ENCODE data around the gene KRT2. TPM values are rescaled to one million over a fixed set of nuclear protein-coding genes. Genes with fewer than 3 reads are reported as not detected.

KRT2 gene
- total RNA-seq, 1 experiment from 2014 or later, result not detected

DNA sequence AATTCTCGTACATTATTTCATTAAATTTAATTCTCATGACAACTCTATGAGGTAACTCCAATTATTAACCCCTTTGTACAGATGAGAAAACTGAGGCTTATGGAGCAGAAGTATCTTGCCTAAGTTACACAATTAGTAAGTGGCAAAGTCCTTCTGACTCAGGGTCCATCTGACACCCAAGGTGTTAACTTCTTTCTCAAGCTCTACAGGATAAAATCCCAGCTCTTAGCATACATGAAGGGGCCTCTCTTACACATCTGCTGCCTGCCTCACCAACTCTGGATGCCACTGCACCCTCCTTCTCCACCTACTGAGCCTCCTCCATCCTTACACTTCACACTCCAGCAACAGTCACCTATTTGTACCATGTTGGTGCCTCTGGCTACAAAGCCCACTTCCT lies 46.5 kb downstream of the KRT2 start:
- TF ChIP-seq, protein P1, sequence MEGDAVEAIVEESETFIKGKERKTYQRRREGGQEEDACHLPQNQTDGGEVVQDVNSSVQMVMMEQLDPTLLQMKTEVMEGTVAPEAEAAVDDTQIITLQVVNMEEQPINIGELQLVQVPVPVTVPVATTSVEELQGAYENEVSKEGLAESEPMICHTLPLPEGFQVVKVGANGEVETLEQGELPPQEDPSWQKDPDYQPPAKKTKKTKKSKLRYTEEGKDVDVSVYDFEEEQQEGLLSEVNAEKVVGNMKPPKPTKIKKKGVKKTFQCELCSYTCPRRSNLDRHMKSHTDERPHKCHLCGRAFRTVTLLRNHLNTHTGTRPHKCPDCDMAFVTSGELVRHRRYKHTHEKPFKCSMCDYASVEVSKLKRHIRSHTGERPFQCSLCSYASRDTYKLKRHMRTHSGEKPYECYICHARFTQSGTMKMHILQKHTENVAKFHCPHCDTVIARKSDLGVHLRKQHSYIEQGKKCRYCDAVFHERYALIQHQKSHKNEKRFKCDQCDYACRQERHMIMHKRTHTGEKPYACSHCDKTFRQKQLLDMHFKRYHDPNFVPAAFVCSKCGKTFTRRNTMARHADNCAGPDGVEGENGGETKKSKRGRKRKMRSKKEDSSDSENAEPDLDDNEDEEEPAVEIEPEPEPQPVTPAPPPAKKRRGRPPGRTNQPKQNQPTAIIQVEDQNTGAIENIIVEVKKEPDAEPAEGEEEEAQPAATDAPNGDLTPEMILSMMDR (IDR thresholded peaks at IDR 0.05; ENCODE audit: unreplicated experiment), result no peak
- Mint-ChIP-seq H3K36me3 (ENCODE audit: insufficient read depth, unreplicated experiment) (no peaks in the 10 kb centered on the region), H3K9me3 (ENCODE audit: unreplicated experiment) (no peaks in the 10 kb centered on the region), H3K4me1 (ENCODE audit: insufficient read depth, unreplicated experiment) (no peaks in the 10 kb centered on the region), H3K27me3 (ENCODE audit: insufficient read depth, unreplicated experiment) (peaks cover 49% of the 10 kb centered on the region), H3K4me3 (ENCODE audit: unreplicated experiment) (no peak overlapping the region), H3K27ac (ENCODE audit: low read depth, unreplicated experiment) (no peak overlapping the region)
- intact Hi-C loops (cut with micrococcal nuclease), result no loop called here
- no TSS peak for BruUV-seq (replicated peaks)
- no peak for DNase-seq (ENCODE audit: unreplicated experiment)
- POLR2A ChIA-PET, result no interaction called here
- CTCF ChIA-PET, result interaction anchor here (0.6 to 0.7 kb wide), 2 partner anchors 15 to 375 kb away, joined by 3 to 4 read pairs; no protein-coding TSS in a partner anchor

DNA sequence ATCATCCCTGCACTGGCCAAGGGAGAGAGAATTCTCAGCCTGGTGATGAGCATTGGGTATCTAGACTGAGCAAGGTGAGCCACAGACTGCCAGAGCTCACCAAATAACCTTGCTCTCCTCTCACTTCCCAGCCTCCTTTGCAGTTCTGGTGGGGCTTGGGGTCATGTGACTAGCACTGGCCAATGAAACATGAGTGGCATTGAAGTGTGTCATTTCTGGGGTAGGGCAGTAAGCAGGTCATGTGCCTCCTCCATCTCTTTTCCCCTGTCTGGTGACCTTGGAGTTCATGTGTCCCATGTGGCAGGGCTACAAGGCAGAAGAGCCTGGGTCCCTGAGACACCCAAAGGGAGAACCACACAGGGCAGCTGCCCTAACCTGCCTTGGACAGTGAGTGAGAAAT lies 47.2 kb downstream of the KRT2 start:
- peaks cover 6% of the 10 kb centered on the region for H3K9me3 Mint-ChIP-seq (ENCODE audit: unreplicated experiment)
- H3K4me1 Mint-ChIP-seq (ENCODE audit: insufficient read depth, unreplicated experiment), result no peaks in the 10 kb centered on the region
- H3K36me3 Mint-ChIP-seq (ENCODE audit: insufficient read depth, unreplicated experiment), result no peaks in the 10 kb centered on the region
- TF ChIP-seq, protein P1 (IDR thresholded peaks at IDR 0.05; ENCODE audit: unreplicated experiment), result no peak
- H3K27ac Mint-ChIP-seq (ENCODE audit: low read depth, unreplicated experiment), result no peak overlapping the region
- H3K27me3 Mint-ChIP-seq (ENCODE audit: insufficient read depth, unreplicated experiment), result peaks cover 49% of the 10 kb centered on the region
- intact Hi-C loops (cut with micrococcal nuclease), result no loop called here
- no TSS peak for BruUV-seq (replicated peaks)
- ChIA-PET CTCF (interaction anchor here (0.7 kb wide), 1 partner anchor 376 kb away, joined by 4 read pairs; no protein-coding TSS in a partner anchor), POLR2A (no interaction called here)
- DNase-seq (ENCODE audit: unreplicated experiment), result no peak
- H3K4me3 Mint-ChIP-seq (ENCODE audit: unreplicated experiment), result no peak overlapping the region

DNA sequence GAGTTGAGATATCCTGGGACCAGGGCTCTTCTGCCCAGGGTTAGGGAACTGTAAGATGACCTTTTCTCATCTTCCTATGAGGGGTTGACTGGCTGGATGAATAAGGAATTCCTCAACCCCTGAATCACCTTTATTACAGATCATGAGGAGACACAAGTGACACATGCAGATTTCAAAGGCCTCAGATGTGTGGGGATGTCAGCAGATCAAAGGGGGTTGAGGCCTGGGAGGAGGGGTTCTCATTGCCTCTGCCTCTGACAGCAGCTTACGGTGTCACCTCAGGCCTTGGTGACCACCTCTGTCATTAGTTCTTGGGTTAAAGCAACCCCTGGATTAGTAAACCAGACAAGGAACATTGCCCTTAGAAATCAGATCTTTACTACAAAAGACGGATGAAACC lies 48.7 kb downstream of the KRT2 start:
- Mint-ChIP-seq H3K4me1 (ENCODE audit: insufficient read depth, unreplicated experiment) (no peaks in the 10 kb centered on the region), H3K27me3 (ENCODE audit: insufficient read depth, unreplicated experiment) (peaks cover 49% of the 10 kb centered on the region), H3K36me3 (ENCODE audit: insufficient read depth, unreplicated experiment) (no peaks in the 10 kb centered on the region), H3K27ac (ENCODE audit: low read depth, unreplicated experiment) (no peak overlapping the region), H3K4me3 (ENCODE audit: unreplicated experiment) (no peak overlapping the region), H3K9me3 (ENCODE audit: unreplicated experiment) (peaks cover 8% of the 10 kb centered on the region)
- BruUV-seq (replicated peaks), result no TSS peak
- intact Hi-C loops (cut with micrococcal nuclease), result no loop called here
- DNase-seq (ENCODE audit: unreplicated experiment), result no peak
- TF ChIP-seq, protein P1 (IDR thresholded peaks at IDR 0.05; ENCODE audit: unreplicated experiment), result no peak
- CTCF ChIA-PET, result no interaction called here
- POLR2A ChIA-PET, result no interaction called here

DNA sequence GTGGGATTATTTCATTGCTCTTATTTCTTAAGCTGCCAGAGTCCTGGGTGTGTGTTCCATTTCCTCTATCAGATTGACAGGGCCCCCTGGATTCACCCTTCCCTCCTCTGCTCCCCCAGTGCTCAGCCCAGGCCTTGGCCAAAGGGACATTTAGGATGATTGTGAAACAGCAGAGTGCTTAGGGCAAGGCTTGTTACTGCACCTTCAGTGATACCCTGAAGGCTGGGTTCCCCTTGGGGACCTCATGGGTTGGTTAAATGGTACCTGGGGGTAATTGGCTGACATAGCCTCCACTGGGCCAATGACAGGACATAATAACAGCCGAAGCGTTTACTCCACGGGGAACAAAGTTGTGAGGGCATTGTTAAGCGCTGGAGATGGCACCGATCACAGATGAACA lies 49.5 kb downstream of the KRT2 start:
- no peaks in the 10 kb centered on the region for H3K4me1 Mint-ChIP-seq (ENCODE audit: insufficient read depth, unreplicated experiment)
- CTCF ChIA-PET, result no interaction called here
- DNase-seq (ENCODE audit: unreplicated experiment), result no peak
- no peak overlapping the region for H3K4me3 Mint-ChIP-seq (ENCODE audit: unreplicated experiment)
- H3K27ac Mint-ChIP-seq (ENCODE audit: low read depth, unreplicated experiment), result no peak overlapping the region
- peaks cover 49% of the 10 kb centered on the region for H3K27me3 Mint-ChIP-seq (ENCODE audit: insufficient read depth, unreplicated experiment)
- BruUV-seq (replicated peaks), result no TSS peak
- intact Hi-C loops (cut with micrococcal nuclease), result no loop called here
- H3K36me3 Mint-ChIP-seq (ENCODE audit: insufficient read depth, unreplicated experiment), result no peaks in the 10 kb centered on the region
- H3K9me3 Mint-ChIP-seq (ENCODE audit: unreplicated experiment), result peaks cover 8% of the 10 kb centered on the region
- TF ChIP-seq, protein P1 (IDR thresholded peaks at IDR 0.05; ENCODE audit: unreplicated experiment), result no peak
- POLR2A ChIA-PET, result interaction anchor here (0.6 kb wide), 1 partner anchor 446 kb away, joined by 4 read pairs; no protein-coding TSS in a partner anchor
